ENCODE measurements around the gene PACS1. TPM values are rescaled to one million over a fixed set of nuclear protein-coding genes. Genes with fewer than 3 reads are reported as not detected.
"Not testable (repeated sequence)": the region's sequence is repeated elsewhere in the genome, so short reads cannot be mapped to it uniquely, and the experiment has no call there.

Gene PACS1
- total RNA-seq (2014; rRNA removed; shearing (Covaris generic)): 10.4 and 17.8 TPM in 2 replicates
- polyA plus RNA-seq (2015; cell fraction: cytosol; rRNA removed): 39.4 and 48.5 TPM in 2 replicates
- 30.0 and 37.5 TPM in 2 replicates for polyA plus RNA-seq (2015; cell fraction: nucleus; rRNA removed)

DNA sequence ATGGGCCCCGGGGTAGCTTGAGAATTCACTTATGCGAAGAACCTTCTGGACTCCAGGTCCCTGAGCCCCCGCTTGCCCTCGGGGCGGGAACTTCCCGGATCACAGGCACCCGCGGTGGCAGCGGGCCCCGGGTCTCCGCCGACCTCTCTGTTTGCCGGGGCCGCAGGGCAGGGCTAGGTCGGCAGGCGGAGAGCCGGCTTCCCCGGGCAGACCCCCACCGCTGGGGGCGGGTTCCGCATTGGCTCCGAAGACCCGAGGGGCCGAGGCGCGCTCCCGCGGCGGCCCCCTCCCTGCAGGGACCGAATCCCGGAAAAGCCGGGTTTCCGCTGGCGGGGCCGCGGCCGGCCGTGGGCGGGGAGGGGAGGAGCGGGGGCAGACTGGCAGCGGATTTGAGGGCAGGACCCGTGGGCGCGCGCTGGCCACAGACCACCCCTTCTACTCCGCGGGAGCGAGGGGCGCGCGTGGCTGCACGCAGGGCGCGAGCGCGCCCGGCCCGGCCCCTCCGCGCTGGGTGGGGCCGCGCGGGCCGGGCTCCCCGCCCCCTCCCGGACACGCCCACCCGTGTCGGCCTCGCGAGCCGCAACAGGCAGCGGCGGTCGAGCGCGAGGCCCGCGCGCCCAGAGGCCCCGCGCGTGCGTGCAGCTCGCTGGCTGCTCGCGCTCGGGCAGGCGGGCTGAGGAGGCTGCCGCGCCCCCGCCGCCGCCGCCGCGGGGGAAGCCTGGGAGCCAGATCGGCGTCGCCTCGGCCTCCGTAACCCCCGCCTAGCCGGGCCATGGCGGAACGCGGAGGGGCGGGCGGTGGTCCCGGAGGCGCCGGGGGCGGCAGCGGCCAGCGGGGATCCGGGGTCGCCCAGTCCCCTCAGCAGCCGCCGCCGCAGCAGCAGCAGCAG lies at the start of gene PACS1:
TSS of gene PACS1 (plus strand) at position 558 of the 889 bp plus-strand sequence. CDS start at position 773, 215 bp downstream.
- DNase-seq (ENCODE audit: low read depth): peak; percentile 56

DNA sequence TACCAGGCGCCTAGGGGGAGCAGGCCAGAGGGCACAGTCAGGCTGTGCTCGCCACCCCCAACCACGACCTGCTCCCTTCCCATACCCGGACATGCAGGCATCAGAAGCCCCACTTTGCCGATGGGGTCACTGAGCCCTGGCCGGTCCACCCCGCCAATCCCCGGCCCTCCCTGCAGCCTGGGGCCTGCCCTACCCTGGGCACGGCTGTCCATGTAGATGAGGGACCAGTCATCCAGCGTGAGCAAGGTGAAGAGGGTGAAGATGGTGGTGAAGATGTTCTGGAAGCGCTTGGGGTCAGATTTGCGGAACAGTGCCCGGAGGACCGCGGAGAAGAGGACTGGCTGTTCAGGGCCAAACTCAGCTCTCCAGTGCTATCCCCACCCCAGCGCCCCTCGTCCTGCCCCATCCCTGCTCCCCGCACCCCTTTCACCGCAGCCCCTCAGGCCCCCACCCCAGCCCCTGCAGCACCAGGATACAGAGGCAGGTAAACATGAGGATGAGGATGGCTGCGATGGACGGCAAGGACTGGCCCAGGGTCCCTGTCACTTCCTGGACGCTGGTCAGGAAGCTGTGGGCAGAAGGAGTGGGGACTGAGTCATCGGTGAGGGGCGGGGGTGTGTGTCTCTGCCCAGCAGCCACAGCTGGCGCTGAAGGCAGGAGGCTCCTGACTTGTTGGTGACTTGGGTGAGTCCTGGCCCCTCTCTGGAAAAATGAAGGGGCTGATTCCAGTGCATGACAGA lies 49.3 kb upstream of the PACS1 start:
- DNase-seq (ENCODE audit: low read depth): peak; percentile 95

DNA sequence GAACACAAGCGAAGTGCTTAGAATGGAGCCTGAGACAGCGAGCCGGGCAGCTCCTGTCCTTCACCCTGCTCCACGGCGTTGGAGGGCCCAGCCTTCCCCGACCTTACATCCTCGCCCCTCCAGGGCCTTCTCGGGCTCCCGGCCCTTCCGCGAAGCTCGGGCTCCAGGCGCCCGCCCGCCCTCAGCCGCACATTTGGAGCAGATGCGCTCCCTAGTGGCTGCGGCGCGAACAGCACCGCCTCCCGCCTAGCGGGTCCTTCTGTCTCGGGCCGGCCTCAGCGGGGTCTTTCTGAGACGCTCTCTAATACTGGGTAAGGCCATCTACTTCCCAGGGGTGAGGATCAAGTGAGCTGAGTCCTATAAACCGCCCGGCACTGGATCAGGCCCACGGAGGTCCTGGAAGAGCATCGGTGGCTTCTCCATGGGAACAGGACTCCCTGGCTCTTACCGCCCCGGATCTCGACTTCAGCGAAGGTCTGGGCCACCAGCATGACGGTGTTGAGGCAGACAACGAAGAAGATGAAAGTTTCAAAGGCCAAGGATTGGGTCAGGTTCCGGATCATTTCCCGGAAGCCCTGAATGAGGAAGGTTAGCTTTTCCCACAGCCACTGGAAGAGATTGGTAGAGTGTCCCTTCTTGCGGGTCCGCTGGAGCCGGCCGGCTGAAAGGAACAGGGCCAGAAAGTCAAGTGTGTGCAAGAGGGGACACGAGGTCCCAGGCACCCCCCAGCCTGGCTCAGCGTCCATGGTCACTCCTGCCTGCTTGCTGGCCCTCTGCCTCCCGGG lies 47.5 kb upstream of the PACS1 start:
- peak; percentile 55 for DNase-seq (ENCODE audit: low read depth)

DNA sequence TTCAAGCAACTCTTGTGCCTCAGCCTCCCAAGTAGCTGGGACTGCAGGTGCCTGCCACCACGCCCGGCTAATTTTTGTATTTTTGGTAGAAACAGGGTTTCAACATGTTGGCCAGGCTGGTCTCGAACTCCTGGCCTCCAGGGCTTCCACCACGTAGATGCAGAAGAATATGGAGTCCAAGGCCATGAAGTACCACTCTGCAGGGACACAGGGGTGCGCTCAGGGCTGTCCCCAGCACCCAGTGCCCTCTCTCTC lies 47.0 kb upstream of the PACS1 start:
- DNase-seq (ENCODE audit: low read depth): not testable (repeated sequence)

DNA sequence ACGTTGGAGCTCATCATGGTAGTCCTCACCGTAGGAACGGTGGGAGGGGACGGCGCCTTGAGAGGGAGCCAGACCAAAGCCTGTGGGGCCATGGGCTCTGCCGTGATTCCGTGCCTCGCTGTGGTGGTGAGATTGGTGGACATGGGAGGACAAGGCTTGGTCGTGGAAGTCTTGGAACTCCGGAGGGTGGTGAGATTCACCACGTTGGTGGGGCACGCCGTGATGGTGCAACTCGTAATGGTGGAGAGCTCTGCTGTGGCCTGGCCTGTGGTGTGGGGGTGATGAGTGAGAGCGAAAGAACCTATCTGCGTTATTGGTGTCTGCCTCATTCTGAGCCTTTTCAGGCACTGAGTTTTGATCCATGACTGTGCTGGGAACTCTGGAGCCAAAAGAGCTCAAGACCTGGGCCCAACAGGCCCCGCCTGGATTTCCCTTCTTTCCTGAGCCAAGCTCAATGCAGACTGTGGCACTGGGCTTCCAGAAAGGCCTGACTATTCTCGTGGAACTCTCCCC lies 44.0 kb upstream of the PACS1 start, which contains the start of gene CATSPER1:
TSS of gene CATSPER1 (minus strand) at position 463 of the 513 bp plus-strand sequence. CDS start at position 363, 100 bp downstream.
- DNase-seq (ENCODE audit: low read depth): no peak

DNA sequence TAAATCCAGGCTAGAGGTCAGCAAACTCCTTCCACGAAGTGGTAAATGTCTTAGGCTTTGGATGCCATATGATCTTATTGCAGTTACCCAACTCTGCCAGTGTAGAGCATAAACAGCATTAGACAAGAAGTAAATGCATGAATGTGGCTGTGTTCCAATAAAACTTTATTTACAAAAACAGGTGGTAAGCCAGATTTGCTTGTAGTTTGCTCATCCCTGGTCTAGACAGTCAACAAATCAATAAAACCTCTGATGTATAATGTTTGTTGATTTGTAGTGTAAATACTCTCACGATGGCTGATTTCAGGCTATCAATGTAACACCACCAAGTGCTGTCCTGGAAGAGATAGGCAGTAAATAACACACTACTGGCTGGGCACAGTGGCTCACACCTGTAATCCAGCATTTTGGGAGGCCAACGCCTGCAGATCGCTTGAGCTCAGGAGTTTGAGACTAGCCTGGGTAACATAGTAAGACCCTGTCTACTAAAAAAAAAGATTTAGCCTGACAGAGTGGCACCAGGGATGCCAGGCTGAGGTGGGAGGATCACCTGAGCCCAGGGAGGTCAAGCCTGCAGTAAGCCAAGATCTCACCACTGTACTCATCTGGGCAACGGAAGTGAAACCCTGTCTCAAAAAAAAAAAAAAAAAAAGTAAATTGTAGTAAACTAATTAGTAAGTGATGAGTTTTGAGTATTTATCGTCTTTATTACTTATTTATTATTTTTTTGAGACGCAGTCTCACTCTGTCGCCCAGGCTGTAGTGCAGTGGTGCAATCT lies 36.9 kb upstream of the PACS1 start:
- DNase-seq (ENCODE audit: low read depth): no peak

DNA sequence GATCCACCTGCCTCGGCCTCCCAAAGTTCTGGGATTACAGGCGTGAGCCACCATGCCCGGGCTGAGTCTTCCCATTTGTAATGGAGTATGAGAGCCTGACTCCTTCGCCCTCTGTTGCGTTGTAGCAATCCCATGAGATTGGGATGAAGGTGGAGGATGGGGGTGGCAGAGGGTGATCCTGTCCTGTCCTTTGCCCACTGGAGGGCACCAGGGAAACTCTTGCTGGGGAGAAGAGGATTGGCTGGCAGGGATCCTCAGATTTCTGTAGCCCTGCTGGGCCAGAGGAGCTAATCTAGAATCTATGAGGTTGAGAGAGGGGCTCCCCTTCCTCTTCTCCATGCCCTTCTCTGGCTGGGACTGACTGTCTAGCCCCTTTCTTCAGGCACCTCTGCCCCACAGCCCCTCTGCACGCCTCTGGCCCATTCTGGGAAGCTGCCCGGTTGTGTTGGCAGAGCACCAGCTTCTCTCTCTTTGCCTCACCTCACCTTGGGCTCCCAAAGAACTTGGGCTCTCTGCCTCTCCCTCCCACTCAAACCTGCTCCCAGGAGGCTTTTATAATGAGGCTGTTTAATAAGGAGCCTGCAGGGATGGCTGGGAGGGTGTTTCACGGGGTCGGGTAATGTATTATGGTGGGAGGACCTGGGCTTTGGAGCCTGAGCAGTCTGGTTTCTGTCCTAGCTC lies 34.3 kb upstream of the PACS1 start:
- no peak for DNase-seq (ENCODE audit: low read depth)

DNA sequence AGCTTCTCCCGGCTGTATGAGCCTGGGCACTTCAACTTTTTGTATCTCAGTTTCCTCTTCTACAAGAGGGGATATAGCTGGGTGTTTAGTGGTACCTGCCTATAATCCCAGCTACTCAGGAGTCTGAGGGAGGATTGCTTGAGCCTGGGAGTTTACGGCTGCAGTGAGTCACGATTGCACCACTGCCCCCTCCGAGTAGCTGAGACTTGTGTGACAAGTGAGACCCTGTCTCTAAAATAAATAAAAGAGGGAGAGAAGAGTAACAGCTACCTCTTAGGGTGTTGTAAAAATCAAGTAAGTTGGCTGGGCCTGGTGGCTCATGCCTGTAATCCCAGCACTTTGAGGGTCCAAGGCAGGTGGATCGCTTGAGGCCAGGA lies 33.8 kb upstream of the PACS1 start:
- DNase-seq (ENCODE audit: low read depth): no peak

DNA sequence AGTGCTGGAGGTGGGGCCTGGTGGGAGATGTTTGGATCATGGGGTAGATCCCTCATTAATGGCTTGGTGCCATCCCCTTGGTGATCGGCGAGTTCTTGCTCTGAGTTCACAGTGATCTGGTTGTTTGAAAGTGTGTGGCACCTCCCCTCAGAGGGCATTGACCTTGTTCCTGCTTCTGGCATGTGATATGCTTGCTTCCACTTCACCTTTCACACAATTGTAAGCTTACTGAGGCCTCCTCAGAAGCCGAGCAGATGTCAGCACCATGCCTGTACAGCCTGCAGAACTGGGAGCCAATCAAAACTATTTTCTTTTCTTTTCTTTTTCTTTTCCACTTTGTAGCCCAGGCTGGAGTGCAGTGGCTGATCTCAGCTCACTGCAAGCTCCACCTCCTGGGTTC lies 32.7 kb upstream of the PACS1 start:
- no peak for DNase-seq (ENCODE audit: low read depth)

DNA sequence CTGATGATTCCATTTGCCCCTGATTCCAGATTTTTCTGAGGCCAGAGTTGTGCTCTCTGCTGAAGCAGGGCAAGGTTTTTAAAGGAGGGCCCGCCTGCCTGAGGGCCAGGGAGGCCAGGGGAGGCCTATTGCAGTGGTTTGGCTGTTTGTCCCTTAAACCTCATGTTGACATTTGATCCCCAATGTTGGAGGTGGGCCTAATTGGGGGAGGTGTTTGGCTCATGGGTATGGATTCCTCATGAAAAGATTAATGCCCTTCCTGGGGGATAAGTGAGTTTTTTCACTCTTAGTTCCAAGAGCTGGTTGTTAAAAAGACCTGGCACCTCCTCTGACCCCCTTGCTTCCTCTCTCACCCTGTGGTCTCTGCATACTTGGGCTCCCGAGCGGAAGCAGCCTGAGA lies 30.3 kb upstream of the PACS1 start:
- no peak for DNase-seq (ENCODE audit: low read depth)

DNA sequence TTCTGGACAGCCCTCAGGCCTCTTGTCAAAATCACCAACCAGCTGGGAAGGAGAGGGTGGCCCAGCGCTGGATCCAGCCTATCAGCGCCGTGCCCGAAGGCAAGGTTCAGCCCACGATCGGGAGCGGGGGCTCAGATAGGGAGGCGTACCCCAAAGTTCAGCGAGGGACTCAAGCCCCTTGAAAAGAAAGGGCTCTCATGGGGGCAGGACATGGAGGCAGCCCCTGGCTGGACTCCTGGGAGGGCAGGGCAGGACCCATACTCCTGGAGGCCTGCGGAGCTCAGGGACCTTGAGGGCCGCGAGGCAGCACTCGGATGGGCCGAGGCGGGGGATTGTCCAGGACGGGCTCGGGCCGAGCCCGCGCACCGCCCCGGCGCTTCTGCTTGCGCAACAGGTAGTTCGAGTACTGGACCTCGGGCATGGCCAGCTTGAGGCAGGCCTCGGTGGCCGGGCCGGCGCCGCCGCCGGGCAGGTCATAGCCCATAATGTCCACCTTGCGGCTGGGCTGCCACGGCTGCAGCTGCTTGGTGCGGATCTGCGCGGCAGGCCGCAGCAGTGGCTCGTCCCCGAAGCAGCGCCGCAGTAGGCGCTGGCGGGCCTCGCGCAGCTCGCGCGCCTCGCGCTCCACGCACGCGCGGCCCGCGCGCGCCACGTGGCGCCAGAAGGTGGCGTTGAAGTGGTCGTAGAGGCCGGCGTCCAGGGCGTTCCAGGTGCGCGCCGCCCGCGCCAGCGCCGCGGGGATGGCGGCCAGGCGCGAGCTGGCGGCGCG lies 27.7 kb upstream of the PACS1 start:
- no peak for DNase-seq (ENCODE audit: low read depth)

DNA sequence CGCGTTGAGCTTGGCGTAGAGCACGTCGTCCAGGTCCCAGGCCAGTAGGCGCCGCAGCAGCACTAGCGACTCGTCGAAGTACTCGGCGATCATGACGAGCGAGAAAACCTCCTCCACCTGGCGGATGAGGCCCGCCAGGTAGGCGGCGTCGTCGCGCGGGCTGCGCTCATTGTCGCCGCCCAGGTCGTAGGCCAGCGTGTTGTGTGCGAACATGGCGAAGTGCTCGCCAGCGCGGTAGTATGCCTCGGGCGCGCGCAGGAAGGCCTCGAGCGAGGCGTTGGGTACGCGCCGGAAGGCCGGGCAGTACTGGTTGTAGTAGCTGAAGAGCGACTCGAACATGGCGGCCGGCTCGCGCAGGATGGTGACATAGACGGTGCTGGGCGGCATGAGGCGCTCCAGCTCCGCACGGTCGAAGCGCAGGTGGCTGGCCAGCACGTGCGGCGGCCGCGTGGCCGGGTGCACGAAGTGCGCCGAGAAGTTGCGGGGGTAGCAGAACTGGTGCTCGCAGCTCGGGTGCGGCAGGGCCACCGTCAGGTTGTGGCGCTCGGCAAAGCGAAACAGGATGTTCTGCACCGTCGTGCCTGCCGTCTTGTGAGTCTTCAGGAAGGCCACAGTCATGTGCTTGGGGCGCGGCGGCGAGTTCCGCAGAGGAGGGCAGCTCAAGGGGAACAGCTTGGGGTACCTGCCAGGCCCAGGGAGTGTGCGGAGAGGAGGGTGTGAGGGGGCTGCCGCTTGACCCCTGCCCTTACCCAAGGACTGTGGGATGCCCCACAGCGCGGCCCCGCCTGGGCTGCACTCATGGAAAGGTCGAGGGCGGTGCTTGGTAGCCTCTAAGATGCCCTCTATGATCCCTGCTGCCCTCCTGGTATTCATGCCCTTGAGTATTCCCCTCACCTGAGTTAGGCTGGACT lies 26.8 kb upstream of the PACS1 start:
- DNase-seq (ENCODE audit: low read depth): no peak

DNA sequence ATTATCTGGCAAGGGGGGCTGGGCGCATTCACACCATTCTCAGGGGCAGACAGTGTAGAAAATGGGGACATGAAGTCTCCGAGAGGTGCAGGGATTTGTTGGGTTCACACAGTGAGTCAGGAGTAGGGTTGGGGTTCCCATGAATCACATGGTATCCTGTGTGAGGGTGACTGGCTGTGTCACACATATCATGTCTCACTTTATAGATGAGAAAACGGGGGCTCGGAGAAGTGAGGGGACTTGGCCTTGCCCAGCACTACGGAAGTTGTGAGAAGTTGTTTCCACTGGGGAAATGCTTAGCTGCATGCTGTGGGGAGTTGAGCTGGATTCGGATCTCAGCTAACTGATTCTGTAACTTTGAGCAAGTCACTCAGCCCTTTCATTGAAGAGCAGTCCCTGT lies 25.3 kb upstream of the PACS1 start:
- DNase-seq (ENCODE audit: low read depth): no peak

DNA sequence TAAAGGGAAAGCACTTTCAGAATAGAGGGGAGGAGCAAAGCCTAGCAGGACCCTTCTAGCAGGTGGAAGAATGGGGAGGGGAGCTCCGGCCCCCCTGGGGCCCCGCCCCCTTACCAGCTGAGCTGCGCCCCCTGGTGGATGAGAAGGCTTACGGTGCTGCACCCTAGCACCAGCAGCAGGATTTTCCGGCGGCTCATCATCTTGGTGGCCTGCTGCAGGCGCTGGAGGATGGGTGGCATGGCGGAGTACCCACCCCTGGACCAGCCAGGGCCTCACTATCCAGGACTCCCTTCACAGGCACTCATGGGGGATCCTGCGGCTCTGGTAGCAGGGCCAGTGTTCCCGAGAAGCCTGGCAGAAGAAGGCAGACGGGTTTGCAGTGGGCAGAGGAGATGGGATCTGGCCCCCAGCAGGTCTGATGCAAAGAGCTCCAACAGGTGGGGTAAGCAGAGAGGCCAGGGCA lies 24.9 kb upstream of the PACS1 start:
- peak; percentile 58 for DNase-seq (ENCODE audit: low read depth)

DNA sequence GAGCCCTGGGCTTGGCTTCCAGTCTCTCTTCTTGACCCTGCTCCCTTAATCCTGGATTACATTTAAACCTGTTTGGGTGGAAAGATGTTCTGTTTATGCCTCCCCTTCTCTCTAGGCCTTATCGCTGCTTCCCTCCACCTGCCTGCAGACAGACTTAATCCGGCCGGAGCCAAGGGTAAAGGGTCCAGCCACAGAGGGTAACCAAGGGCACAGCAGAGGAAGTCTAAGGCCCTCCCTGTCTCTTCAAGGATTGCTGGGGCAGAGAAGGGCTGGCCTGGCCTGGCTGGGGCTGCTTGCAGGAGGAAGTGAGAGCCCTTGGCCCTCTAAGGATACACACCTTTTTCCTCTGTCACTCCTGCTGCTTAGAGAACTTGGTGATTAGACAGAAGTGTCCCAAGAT lies 23.2 kb upstream of the PACS1 start:
- no peak for DNase-seq (ENCODE audit: low read depth)

DNA sequence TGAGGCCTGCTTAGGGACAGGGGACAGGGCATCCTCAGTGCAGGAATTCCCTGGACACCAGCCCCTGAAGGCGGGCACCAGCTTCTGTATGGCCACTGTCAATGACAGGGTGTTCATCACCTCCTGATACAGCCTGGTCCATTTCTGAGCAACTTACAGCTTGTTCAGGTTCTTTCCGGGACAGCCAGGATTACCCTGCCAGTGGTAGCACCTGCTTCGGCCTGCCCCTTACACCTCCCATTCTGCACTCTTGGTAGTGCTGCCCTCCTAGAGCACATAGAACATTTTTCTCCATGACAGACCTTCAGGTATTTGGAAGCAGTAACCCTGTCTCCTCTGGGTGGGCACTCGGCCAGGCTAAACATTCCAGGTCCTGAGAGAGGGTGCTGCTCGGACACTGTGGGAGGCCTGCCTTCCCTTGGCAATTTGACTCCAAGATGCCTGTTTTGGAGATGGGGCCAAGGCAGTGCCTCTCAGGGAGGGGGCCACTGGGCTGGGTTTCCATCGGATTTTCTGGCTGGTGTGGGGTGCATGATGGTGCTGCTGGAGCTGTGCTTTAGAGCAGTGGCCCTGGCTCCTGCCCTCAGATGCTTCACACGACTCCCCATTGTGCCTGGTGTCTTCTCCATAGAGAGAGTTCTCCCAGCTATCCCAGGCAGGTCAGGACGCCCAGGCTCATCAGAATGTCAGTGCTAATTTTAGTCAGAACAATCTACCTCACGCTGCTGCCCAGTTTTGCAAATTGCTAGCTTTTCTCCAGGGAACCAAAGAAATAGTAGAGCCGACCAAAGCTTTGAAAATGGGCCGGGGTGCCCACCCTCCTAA lies 22.3 kb upstream of the PACS1 start:
- no peak for DNase-seq (ENCODE audit: low read depth)

Measured in HT1080 (cell line).